ENCODE data around the gene CLUH. TPM values are rescaled to one million over a fixed set of nuclear protein-coding genes. Genes with fewer than 3 reads are reported as not detected.

Gene CLUH
- 22.5 and 28.8 TPM in 2 replicates for total RNA-seq (2014; rRNA removed; shearing (Covaris generic); ENCODE audit: low replicate concordance)

GRCh38 chr17:2711608-2712299, at the start of gene CLUH:
Gene CLUH (minus strand): TSS chr17:2711764. CDS start chr17:2711661, 103 bp downstream.
- DNase-seq (ENCODE audit: low read depth): peak; percentile 93
- in situ Hi-C loops (cut with HindIII; ENCODE audit: low pct_unique_long_range_greater_than_20kb, low sequenced_read_pairs): no loop called here

- in situ Hi-C loops (cut with HindIII; ENCODE audit: low pct_unique_long_range_greater_than_20kb, low sequenced_read_pairs): no loop called here
Observed at GRCh38 chr17:2758870-2759269, 47.3 kb upstream of the CLUH start.

GRCh38 chr17:2755891-2756724, 44.5 kb upstream of the CLUH start:
- no peak for DNase-seq (ENCODE audit: low read depth)
- in situ Hi-C loops (cut with HindIII; ENCODE audit: low pct_unique_long_range_greater_than_20kb, low sequenced_read_pairs): no loop called here

More at GRCh38 chr17:2758870-2759269, 47.3 kb upstream of the CLUH start:
- DNase-seq (ENCODE audit: low read depth): no peak

- in situ Hi-C loops (cut with HindIII; ENCODE audit: low pct_unique_long_range_greater_than_20kb, low sequenced_read_pairs): no loop called here
- no peak for DNase-seq (ENCODE audit: low read depth)
Observed at GRCh38 chr17:2751491-2751890, 39.9 kb upstream of the CLUH start.

GRCh38 chr17:2750721-2751120, 39.2 kb upstream of the CLUH start:
- DNase-seq (ENCODE audit: low read depth): no peak
- in situ Hi-C loops (cut with HindIII; ENCODE audit: low pct_unique_long_range_greater_than_20kb, low sequenced_read_pairs): no loop called here

- DNase-seq (ENCODE audit: low read depth): peak; percentile 73
- in situ Hi-C loops (cut with HindIII; ENCODE audit: low pct_unique_long_range_greater_than_20kb, low sequenced_read_pairs): no loop called here
Observed at GRCh38 chr17:2749784-2750181, 38.2 kb upstream of the CLUH start.

- in situ Hi-C loops (cut with HindIII; ENCODE audit: low pct_unique_long_range_greater_than_20kb, low sequenced_read_pairs): no loop called here
- no peak for DNase-seq (ENCODE audit: low read depth)
Observed at GRCh38 chr17:2749058-2749783, 37.7 kb upstream of the CLUH start, which contains the start of gene CCDC92B. Gene CCDC92B (minus strand): TSS chr17:2749652. CDS start chr17:2735145, 14,507 bp downstream.

- in situ Hi-C loops (cut with HindIII; ENCODE audit: low pct_unique_long_range_greater_than_20kb, low sequenced_read_pairs): no loop called here
- DNase-seq (ENCODE audit: low read depth): no peak
Observed at GRCh38 chr17:2745317-2746037, 33.9 kb upstream of the CLUH start.

GRCh38 chr17:2737693-2738092, 26.1 kb upstream of the CLUH start:
- in situ Hi-C loops (cut with HindIII; ENCODE audit: low pct_unique_long_range_greater_than_20kb, low sequenced_read_pairs): no loop called here
- DNase-seq (ENCODE audit: low read depth): no peak

- no peak for DNase-seq (ENCODE audit: low read depth)
- in situ Hi-C loops (cut with HindIII; ENCODE audit: low pct_unique_long_range_greater_than_20kb, low sequenced_read_pairs): no loop called here
Observed at GRCh38 chr17:2736956-2737355, 25.4 kb upstream of the CLUH start.

- in situ Hi-C loops (cut with HindIII; ENCODE audit: low pct_unique_long_range_greater_than_20kb, low sequenced_read_pairs): no loop called here
- no peak for DNase-seq (ENCODE audit: low read depth)
Observed at GRCh38 chr17:2735896-2736295, 24.3 kb upstream of the CLUH start.

- no peak for DNase-seq (ENCODE audit: low read depth)
- in situ Hi-C loops (cut with HindIII; ENCODE audit: low pct_unique_long_range_greater_than_20kb, low sequenced_read_pairs): no loop called here
Observed at GRCh38 chr17:2734939-2735338, 23.4 kb upstream of the CLUH start.

- no peak for DNase-seq (ENCODE audit: low read depth)
- in situ Hi-C loops (cut with HindIII; ENCODE audit: low pct_unique_long_range_greater_than_20kb, low sequenced_read_pairs): no loop called here
Observed at GRCh38 chr17:2731807-2732206, 20.2 kb upstream of the CLUH start.

- in situ Hi-C loops (cut with HindIII; ENCODE audit: low pct_unique_long_range_greater_than_20kb, low sequenced_read_pairs): no loop called here
- DNase-seq (ENCODE audit: low read depth): no peak
Observed at GRCh38 chr17:2730764-2731353, 19.3 kb upstream of the CLUH start.

GRCh38 chr17:2724784-2725164, 13.2 kb upstream of the CLUH start:
- no peak for DNase-seq (ENCODE audit: low read depth)
- in situ Hi-C loops (cut with HindIII; ENCODE audit: low pct_unique_long_range_greater_than_20kb, low sequenced_read_pairs): no loop called here

GRCh38 chr17:2723997-2724783, 12.6 kb upstream of the CLUH start:
- no peak for DNase-seq (ENCODE audit: low read depth)
- in situ Hi-C loops (cut with HindIII; ENCODE audit: low pct_unique_long_range_greater_than_20kb, low sequenced_read_pairs): no loop called here

GRCh38 chr17:2723505-2723996, 12.0 kb upstream of the CLUH start:
- in situ Hi-C loops (cut with HindIII; ENCODE audit: low pct_unique_long_range_greater_than_20kb, low sequenced_read_pairs): no loop called here
- DNase-seq (ENCODE audit: low read depth): no peak
